Measurements from ENCODE around the gene ACKR4.
"Not testable (repeated sequence)": the region's sequence is repeated elsewhere in the genome, so short reads cannot be mapped to it uniquely, and the experiment has no call there.

Gene ACKR4

GRCh38 chr3:132598181-132598580, 1.1 kb downstream of the ACKR4 start:
- Histone ChIP-seq H3K27ac (ENCODE audit: low read depth, low read length, poor library complexity, severe bottlenecking) (no peak overlapping the region), H3K4me1 (ENCODE audit: insufficient read depth, low read length, severe bottlenecking) (peaks cover 5% of the 10 kb centered on the region), H2AFZ (ENCODE audit: low read length) (no peak overlapping the region), H3K4me3 (ENCODE audit: low read depth, low read length, poor library complexity, severe bottlenecking) (no peak overlapping the region), H3K79me2 (ENCODE audit: insufficient read depth, low read length) (no peaks in the 10 kb centered on the region), H4K20me1 (ENCODE audit: insufficient read depth, low read length) (no peaks in the 10 kb centered on the region), H3K36me3 (ENCODE audit: insufficient read depth, low read length) (peaks cover 12% of the 10 kb centered on the region; the same call in 1 of the 2 replicates), H3K9me3 (ENCODE audit: low read length) (no peaks in the 10 kb centered on the region), H3K27me3 (ENCODE audit: insufficient read depth, low read length) (no peaks in the 10 kb centered on the region), H3K9ac (ENCODE audit: low read length) (no peak overlapping the region), H3K9me2 (ENCODE audit: low read depth, low read length) (no peaks in the 10 kb centered on the region), H3K4me2 (ENCODE audit: low read length) (no peak overlapping the region), H3F3A (ENCODE audit: insufficient read depth, low read length) (no peaks in the 10 kb centered on the region)
- TF ChIP-seq EZH2 (IDR thresholded peaks at IDR 0.05; ENCODE audit: borderline replicate concordance, low read length) (no peak), CTCF (IDR thresholded peaks at IDR 0.05; ENCODE audit: low read length) (no peak)

GRCh38 chr3:132600614-132601013, 3.5 kb downstream of the ACKR4 start:
- not testable (repeated sequence) for H3K79me2 ChIP-seq (ENCODE audit: insufficient read depth, low read length); H3K9ac ChIP-seq (ENCODE audit: low read length); H3K27me3 ChIP-seq (ENCODE audit: insufficient read depth, low read length); H3K4me3 ChIP-seq (ENCODE audit: low read depth, low read length, poor library complexity, severe bottlenecking); H3K4me2 ChIP-seq (ENCODE audit: low read length); H3K9me3 ChIP-seq (ENCODE audit: low read length); H2AFZ ChIP-seq (ENCODE audit: low read length); H3K27ac ChIP-seq (ENCODE audit: low read depth, low read length, poor library complexity, severe bottlenecking); H4K20me1 ChIP-seq (ENCODE audit: insufficient read depth, low read length); H3F3A ChIP-seq (ENCODE audit: insufficient read depth, low read length); H3K9me2 ChIP-seq (ENCODE audit: low read depth, low read length); H3K4me1 ChIP-seq (ENCODE audit: insufficient read depth, low read length, severe bottlenecking)
- peaks cover 12% of the 10 kb centered on the region; the same call in 1 of the 2 replicates for H3K36me3 ChIP-seq (ENCODE audit: insufficient read depth, low read length)

- Histone ChIP-seq H3K9ac (ENCODE audit: low read length) (no peak overlapping the region), H3K79me2 (ENCODE audit: insufficient read depth, low read length) (no peaks in the 10 kb centered on the region), H4K20me1 (ENCODE audit: insufficient read depth, low read length) (no peaks in the 10 kb centered on the region), H3K4me1 (ENCODE audit: insufficient read depth, low read length, severe bottlenecking) (no peaks in the 10 kb centered on the region), H3K27ac (ENCODE audit: low read depth, low read length, poor library complexity, severe bottlenecking) (no peak overlapping the region), H3K36me3 (ENCODE audit: insufficient read depth, low read length) (peaks cover 9% of the 10 kb centered on the region), H3F3A (ENCODE audit: insufficient read depth, low read length) (no peaks in the 10 kb centered on the region), H3K27me3 (ENCODE audit: insufficient read depth, low read length) (no peaks in the 10 kb centered on the region), H3K9me2 (ENCODE audit: low read depth, low read length) (no peaks in the 10 kb centered on the region), H3K4me3 (ENCODE audit: low read depth, low read length, poor library complexity, severe bottlenecking) (no peak overlapping the region), H3K9me3 (ENCODE audit: low read length) (no peaks in the 10 kb centered on the region), H2AFZ (ENCODE audit: low read length) (no peak overlapping the region), H3K4me2 (ENCODE audit: low read length) (no peak overlapping the region)
- no peak for TF ChIP-seq EZH2 (IDR thresholded peaks at IDR 0.05; ENCODE audit: borderline replicate concordance, low read length)
- no peak for TF ChIP-seq CTCF (IDR thresholded peaks at IDR 0.05; ENCODE audit: low read length)
These were observed 8.3 kb downstream of the ACKR4 start for GRCh38 chr3:132605374-132605792.

- H3K4me1 ChIP-seq (ENCODE audit: insufficient read depth, low read length, severe bottlenecking), result no peaks in the 10 kb centered on the region
- no peaks in the 10 kb centered on the region for H3K79me2 ChIP-seq (ENCODE audit: insufficient read depth, low read length)
- peaks cover 9% of the 10 kb centered on the region for H3K36me3 ChIP-seq (ENCODE audit: insufficient read depth, low read length)
- no peaks in the 10 kb centered on the region for H4K20me1 ChIP-seq (ENCODE audit: insufficient read depth, low read length)
- no peaks in the 10 kb centered on the region for H3F3A ChIP-seq (ENCODE audit: insufficient read depth, low read length)
- no peaks in the 10 kb centered on the region for H3K9me2 ChIP-seq (ENCODE audit: low read depth, low read length)
- H3K27me3 ChIP-seq (ENCODE audit: insufficient read depth, low read length), result no peaks in the 10 kb centered on the region
- H3K9me3 ChIP-seq (ENCODE audit: low read length), result no peaks in the 10 kb centered on the region
- TF ChIP-seq EZH2 (IDR thresholded peaks at IDR 0.05; ENCODE audit: borderline replicate concordance, low read length) (no peak), CTCF (IDR thresholded peaks at IDR 0.05; ENCODE audit: low read length) (no peak)
- H2AFZ ChIP-seq (ENCODE audit: low read length), result no peak overlapping the region
- H3K4me2 ChIP-seq (ENCODE audit: low read length), result no peak overlapping the region
- no peak overlapping the region for H3K9ac ChIP-seq (ENCODE audit: low read length)
- H3K27ac ChIP-seq (ENCODE audit: low read depth, low read length, poor library complexity, severe bottlenecking), result no peak overlapping the region
- H3K4me3 ChIP-seq (ENCODE audit: low read depth, low read length, poor library complexity, severe bottlenecking), result no peak overlapping the region
These were observed 9.0 kb downstream of the ACKR4 start for GRCh38 chr3:132606085-132606484.

GRCh38 chr3:132606620-132607019, 9.6 kb downstream of the ACKR4 start:
- not testable (repeated sequence) for H3K9me3 ChIP-seq (ENCODE audit: low read length); H3K9me2 ChIP-seq (ENCODE audit: low read depth, low read length); H3K4me1 ChIP-seq (ENCODE audit: insufficient read depth, low read length, severe bottlenecking); H3K4me2 ChIP-seq (ENCODE audit: low read length); H3K9ac ChIP-seq (ENCODE audit: low read length); H4K20me1 ChIP-seq (ENCODE audit: insufficient read depth, low read length); H3F3A ChIP-seq (ENCODE audit: insufficient read depth, low read length); H3K4me3 ChIP-seq (ENCODE audit: low read depth, low read length, poor library complexity, severe bottlenecking); H3K79me2 ChIP-seq (ENCODE audit: insufficient read depth, low read length); H3K27ac ChIP-seq (ENCODE audit: low read depth, low read length, poor library complexity, severe bottlenecking); H2AFZ ChIP-seq (ENCODE audit: low read length); H3K36me3 ChIP-seq (ENCODE audit: insufficient read depth, low read length); H3K27me3 ChIP-seq (ENCODE audit: insufficient read depth, low read length)

All from OCI-LY1 (cell line).